ENCODE measurements around the gene ZHX3. TPM values are rescaled to one million over a fixed set of nuclear protein-coding genes. Genes with fewer than 3 reads are reported as not detected.

ZHX3 gene
- total RNA-seq, 1 donor from 2014 or later, result 14.5 TPM

GRCh38 chr20:41148942-41149341 is 168.6 kb downstream of the ZHX3 start:
- H3K27me3 ChIP-seq (ENCODE audit: control insufficient read depth, insufficient read depth, low read length), result no peaks in the 10 kb centered on the region
- TF ChIP-seq CTCF (IDR thresholded peaks at IDR 0.05; ENCODE audit: insufficient read depth, low read length, severe bottlenecking), result no peak
- H3K36me3 ChIP-seq (ENCODE audit: control insufficient read depth, insufficient read depth, low read length), result peaks cover 1% of the 10 kb centered on the region
- FAIRE-seq (no peak), DNase-seq (ENCODE audit: low read depth) (no peak)
- H3K4me3 ChIP-seq (ENCODE audit: low read depth, low read length), result no peak overlapping the region

DNA sequence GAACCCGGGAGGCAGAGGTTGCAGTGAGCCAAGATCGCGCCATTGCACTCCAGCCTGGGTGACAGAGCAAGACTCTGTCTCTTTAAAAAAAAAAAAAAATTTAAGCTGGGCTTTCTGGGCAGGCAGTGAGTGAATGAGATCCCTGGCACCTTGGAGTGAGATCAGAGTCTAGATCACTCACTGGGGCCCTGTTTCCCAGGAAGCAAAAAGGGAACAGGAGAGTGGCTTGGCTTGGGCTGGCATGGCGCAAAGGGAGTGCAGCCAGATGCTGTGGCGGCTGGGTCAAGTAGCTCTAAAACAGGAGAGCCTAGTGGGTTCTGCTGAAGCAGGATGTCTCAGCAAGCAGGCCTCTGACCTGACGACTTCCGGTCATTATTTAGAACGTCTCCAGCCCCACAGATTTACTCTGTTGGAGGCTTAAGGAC is 169.8 kb downstream of the ZHX3 start:
- DNase-seq (ENCODE audit: low read depth) (no peak), FAIRE-seq (no peak)
- no peak for TF ChIP-seq CTCF (IDR thresholded peaks at IDR 0.05; ENCODE audit: insufficient read depth, low read length, severe bottlenecking)
- Histone ChIP-seq H3K4me3 (ENCODE audit: low read depth, low read length) (no peak overlapping the region), H3K27me3 (ENCODE audit: control insufficient read depth, insufficient read depth, low read length) (no peaks in the 10 kb centered on the region), H3K36me3 (ENCODE audit: control insufficient read depth, insufficient read depth, low read length) (peaks cover 1% of the 10 kb centered on the region)

DNA sequence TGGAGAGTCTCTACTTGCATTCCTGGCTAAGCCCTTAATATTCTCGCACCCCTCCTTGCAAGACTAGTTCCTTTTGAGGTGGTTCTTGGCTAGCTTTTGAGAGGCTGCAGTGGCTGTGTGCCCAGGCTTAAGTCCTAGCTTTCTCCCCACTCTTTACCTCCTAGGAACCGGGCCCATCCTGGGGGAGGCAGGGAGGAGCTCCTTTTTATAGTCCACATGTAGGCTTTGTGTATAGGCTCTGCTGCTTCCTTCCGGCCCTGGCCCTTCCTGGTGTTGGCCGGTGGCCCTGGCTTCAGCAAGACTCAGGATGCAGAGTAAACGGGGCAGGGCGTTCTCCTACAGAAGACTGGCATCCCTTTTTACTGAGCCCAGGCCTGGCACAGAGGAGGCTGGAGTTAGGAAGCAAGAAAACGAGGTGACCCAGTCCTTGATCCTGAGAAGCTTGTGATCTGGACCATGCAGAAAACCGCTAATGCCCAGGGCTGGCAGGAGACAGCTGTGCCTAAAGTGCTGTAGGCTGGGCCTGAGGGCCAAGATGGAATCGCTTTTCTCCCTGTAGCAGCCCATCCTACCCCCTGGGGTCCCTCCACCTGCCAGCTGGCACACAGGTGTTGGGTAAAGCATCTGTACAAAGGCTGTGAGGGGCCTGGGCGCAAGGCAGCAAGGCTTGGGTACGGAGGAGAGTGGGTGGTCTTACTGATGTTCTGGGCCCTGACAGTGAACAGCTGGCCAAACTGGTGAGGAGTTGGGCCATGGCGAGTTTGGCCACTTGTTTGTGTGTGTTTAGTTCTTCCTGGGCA is 171.5 kb downstream of the ZHX3 start:
- no peaks in the 10 kb centered on the region for H3K27me3 ChIP-seq (ENCODE audit: control insufficient read depth, insufficient read depth, low read length)
- no peak for DNase-seq (ENCODE audit: low read depth)
- no peak for FAIRE-seq
- no peak overlapping the region for H3K4me3 ChIP-seq (ENCODE audit: low read depth, low read length)
- peaks cover 1% of the 10 kb centered on the region for H3K36me3 ChIP-seq (ENCODE audit: control insufficient read depth, insufficient read depth, low read length)
- no peak for TF ChIP-seq CTCF (IDR thresholded peaks at IDR 0.05; ENCODE audit: insufficient read depth, low read length, severe bottlenecking)

DNA sequence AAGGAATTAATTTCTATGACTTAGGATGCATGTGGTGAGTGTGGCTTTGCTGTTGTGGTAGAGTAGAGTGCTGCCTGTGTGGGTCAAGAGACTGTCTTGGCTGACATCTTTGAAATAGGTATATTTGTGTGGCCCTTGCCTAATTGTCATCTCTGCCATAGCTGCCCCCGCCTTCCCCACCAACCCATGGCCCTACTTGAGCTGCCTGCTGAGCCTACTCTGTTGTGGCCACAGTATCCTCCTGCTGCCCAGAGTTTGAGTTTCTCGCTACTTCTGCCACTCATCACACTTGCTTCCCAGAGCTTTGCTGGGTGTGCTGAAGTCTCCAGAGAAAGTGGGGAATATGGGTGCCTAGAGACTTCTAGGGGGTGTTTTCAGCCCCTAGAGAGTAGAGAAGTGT is 172.2 kb downstream of the ZHX3 start:
- FAIRE-seq (no peak), DNase-seq (ENCODE audit: low read depth) (no peak)
- Histone ChIP-seq H3K36me3 (ENCODE audit: control insufficient read depth, insufficient read depth, low read length) (peaks cover 1% of the 10 kb centered on the region), H3K4me3 (ENCODE audit: low read depth, low read length) (no peak overlapping the region), H3K27me3 (ENCODE audit: control insufficient read depth, insufficient read depth, low read length) (no peaks in the 10 kb centered on the region)
- TF ChIP-seq CTCF (IDR thresholded peaks at IDR 0.05; ENCODE audit: insufficient read depth, low read length, severe bottlenecking), result no peak

- Histone ChIP-seq H3K36me3 (ENCODE audit: control insufficient read depth, insufficient read depth, low read length) (peaks cover 1% of the 10 kb centered on the region), H3K4me3 (ENCODE audit: low read depth, low read length) (no peak overlapping the region), H3K27me3 (ENCODE audit: control insufficient read depth, insufficient read depth, low read length) (no peaks in the 10 kb centered on the region)
- FAIRE-seq (no peak), DNase-seq (ENCODE audit: low read depth) (no peak)
- no peak for TF ChIP-seq CTCF (IDR thresholded peaks at IDR 0.05; ENCODE audit: insufficient read depth, low read length, severe bottlenecking)
Measured at GRCh38 chr20:41143354-41143753, 174.2 kb downstream of the ZHX3 start.

DNA sequence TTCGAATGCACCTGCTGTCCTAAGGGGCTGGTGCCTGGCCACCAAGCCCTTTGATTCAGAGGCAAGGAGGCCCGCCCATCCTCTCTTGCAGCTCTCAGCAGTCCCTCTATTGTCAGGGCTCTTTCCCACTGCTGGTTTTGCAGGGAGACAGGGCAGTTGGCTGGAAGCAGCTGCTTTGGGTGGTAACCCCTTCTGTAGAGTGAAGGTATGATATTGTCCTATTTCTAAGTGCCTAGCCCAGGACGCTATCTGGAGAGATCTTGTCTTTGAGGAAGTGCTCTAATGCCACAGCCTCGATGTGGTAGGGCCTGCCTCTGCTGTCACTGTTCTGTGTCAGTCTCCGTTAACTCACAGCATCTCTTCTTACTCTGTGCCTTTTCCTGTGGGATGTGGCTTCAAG is 174.6 kb downstream of the ZHX3 start:
- DNase-seq (ENCODE audit: low read depth), result no peak
- Histone ChIP-seq H3K4me3 (ENCODE audit: low read depth, low read length) (no peak overlapping the region), H3K27me3 (ENCODE audit: control insufficient read depth, insufficient read depth, low read length) (no peaks in the 10 kb centered on the region), H3K36me3 (ENCODE audit: control insufficient read depth, insufficient read depth, low read length) (peaks cover 1% of the 10 kb centered on the region)
- no peak for TF ChIP-seq CTCF (IDR thresholded peaks at IDR 0.05; ENCODE audit: insufficient read depth, low read length, severe bottlenecking)
- no peak for FAIRE-seq
